HG03342 (cell line): ENCODE data around the gene COL5A2.
A peak's percentile ranks its signal among the peaks of the same experiment; 100 is the strongest.

Source experiments
- ATAC-seq: cut with Tn5 transposase; IDR thresholded peaks from one replicate; pipeline ENCODE4 v1.9.1; 2021; ENCODE audit warnings: mild to moderate bottlenecking, moderate library complexity; ENCODE audit not compliant: unreplicated experiment

Gene COL5A2

DNA sequence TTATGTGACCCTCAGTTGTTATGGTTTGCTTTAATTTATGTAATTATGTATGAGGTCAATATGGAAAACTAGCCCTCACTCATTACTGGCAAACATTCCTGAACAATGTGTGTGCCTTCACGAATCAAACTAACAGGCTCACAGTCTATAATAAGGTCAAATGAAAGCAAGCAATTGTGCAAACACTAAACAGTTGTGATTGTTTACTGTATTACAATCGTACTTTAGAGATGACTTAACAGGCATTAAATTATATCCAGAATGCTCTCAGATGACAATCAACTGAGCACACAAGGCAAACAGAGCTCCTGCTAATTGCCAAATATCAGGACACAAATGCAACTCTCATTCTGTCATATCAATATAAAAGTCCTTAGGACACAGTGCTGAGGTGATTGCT, 29.5 kb downstream of the COL5A2 start:
- no peak for ATAC-seq

DNA sequence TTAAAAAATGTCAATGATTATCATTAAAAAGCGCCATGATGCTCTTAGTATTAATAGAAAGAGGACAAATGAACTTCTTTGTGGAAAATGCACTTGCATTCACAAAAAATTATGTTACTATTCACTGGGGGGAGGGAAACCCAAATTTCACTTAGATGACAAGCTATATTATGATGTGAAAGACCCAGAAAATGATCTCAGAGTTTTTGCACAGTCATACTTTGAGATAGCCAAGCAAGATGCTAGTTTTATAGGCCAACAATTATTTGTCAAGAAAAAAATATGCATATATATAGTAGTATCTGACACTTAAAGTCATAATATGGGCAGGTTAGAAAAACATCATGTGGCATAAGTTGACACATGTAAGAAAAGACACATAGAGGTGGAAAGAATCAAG, 31.6 kb downstream of the COL5A2 start:
- ATAC-seq, result no peak

- no peak for ATAC-seq
Measured at GRCh38 chr2:189147361-189147760, 32.2 kb downstream of the COL5A2 start.

GRCh38 chr2:189146553-189146952, 33.0 kb downstream of the COL5A2 start:
- ATAC-seq, result no peak

- ATAC-seq, result no peak
Measured at GRCh38 chr2:189144700-189145211, 34.8 kb downstream of the COL5A2 start.

- ATAC-seq, result no peak
Measured at GRCh38 chr2:189143925-189144324, 35.6 kb downstream of the COL5A2 start.

GRCh38 chr2:189142893-189143759, 36.4 kb downstream of the COL5A2 start:
- ATAC-seq, result peak; percentile 99

- ATAC-seq, result no peak
Measured at GRCh38 chr2:189138800-189139199, 40.8 kb downstream of the COL5A2 start.

- no peak for ATAC-seq
Measured at GRCh38 chr2:189137519-189137918, 42.0 kb downstream of the COL5A2 start.

GRCh38 chr2:189134485-189134884, 45.1 kb downstream of the COL5A2 start:
- ATAC-seq, result no peak

DNA sequence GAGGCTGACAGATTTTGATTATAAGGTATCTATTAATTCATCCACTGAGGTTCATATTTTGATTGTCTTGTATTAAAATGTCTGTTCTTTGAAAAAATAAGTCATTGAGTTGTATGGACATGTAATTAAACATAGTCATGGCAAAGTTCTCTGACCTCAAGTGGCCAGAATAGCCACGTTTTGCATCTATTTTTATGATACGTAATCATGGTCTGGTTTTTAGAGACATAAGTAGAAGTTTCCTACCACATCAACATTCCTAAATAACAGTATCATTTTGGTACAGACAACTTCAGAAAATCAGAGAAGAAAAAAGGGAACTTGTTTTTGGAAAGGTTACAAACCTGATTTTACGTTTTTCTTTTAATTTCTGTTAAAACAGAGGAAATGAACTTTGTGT, 47.6 kb downstream of the COL5A2 start:
- no peak for ATAC-seq

- no peak for ATAC-seq
Measured at GRCh38 chr2:189129971-189130370, 49.6 kb downstream of the COL5A2 start.

DNA sequence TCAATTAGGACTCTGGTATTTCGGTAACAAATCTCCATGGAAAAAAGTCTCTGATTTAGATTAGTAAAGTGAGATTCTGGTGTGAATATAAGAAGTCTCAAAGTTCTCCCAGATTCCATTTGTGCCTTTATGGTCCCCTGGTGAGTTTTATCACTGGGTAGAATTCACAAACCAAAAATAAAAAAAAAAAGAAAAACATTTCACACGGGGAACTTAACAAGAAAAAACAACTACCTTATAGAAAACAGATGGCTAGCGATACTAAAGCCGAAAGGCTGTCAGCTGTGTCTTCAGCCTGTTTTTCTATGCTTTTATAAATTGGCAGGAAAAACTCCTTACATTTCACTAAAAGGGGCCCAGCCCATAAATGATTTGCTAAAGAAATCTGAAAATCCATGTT, 50.6 kb downstream of the COL5A2 start:
- no peak for ATAC-seq

DNA sequence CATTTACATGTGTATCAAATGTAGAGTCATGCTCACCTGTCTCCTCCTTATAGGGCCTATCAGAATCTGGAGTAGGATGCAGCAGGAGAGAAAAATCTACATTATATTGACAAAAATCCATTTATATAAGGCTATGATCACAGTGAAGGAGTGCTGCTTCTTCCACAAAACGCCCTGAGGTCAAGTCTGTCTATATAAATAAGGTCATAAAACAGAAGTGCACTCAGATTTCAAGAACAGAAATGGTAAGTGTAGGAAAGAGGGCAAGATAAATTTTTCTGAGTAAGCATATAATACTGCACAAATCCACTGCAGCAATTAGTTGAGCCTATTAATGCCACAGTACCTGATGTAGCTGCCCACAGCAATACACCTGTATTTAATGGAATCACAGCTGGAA, 51.8 kb downstream of the COL5A2 start:
- ATAC-seq, result no peak

DNA sequence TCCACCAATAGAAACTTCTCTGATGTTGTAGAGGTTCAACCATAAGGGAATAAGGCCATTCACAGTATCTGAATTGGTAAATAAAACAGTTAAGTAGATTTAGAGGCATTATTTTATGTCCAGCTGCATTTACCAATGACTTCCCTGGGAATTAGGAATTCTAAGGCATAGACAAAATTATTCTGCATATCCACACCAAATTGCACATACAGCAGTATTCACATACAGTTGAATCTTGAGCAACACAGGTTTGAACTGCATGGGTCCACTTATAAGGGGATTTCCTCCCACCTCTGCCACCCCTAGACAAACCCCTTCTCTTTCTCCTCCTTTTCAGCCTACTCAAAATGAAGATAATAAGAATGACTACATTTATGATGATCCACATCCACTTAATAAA, 54.4 kb downstream of the COL5A2 start:
- no peak for ATAC-seq

DNA sequence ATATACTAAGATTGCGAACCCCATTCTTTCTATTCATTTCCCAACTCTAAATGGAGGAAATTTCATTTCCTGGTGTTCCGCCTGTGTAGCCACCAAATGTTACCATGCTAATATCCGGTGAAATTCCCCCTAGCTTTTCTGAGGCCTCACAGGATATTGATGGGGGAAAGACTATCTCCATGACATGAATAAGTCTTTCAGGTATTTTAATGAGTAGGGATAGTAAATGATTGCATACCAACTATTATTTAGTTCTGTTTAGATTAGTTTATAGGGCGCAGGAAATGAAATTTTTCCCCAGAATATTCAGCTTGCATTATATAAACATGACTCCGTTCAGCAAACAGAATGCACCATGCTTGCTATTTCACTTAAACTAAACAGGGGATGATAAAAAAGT, 55.4 kb downstream of the COL5A2 start:
- no peak for ATAC-seq

DNA sequence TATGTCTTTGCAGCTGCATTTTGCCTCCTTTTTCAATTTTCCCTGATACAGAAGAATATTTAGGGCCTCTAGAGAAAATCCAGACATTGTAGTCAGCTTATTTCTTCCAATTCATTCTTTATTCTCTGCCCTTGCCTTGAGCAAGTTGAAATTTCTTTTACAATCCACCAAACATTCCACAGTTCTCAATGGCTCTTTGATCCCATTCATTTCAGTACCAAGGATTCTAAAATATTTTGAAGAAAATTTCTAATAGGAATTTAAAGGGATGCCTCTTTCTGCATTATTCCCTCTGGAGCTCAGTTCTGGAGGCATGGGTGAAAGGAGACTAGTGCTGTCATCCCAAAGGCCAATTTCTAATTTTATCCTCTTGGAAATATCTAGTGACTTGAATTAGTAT, 61.2 kb downstream of the COL5A2 start:
- ATAC-seq, result no peak

GRCh38 chr2:189116979-189117378, 62.6 kb downstream of the COL5A2 start:
- no peak for ATAC-seq

- ATAC-seq, result no peak
Measured at GRCh38 chr2:189116087-189116486, 63.5 kb downstream of the COL5A2 start.

GRCh38 chr2:189115126-189115525, 64.4 kb downstream of the COL5A2 start:
- ATAC-seq, result no peak

- ATAC-seq, result no peak
Measured at GRCh38 chr2:189113963-189114362, 65.6 kb downstream of the COL5A2 start.

DNA sequence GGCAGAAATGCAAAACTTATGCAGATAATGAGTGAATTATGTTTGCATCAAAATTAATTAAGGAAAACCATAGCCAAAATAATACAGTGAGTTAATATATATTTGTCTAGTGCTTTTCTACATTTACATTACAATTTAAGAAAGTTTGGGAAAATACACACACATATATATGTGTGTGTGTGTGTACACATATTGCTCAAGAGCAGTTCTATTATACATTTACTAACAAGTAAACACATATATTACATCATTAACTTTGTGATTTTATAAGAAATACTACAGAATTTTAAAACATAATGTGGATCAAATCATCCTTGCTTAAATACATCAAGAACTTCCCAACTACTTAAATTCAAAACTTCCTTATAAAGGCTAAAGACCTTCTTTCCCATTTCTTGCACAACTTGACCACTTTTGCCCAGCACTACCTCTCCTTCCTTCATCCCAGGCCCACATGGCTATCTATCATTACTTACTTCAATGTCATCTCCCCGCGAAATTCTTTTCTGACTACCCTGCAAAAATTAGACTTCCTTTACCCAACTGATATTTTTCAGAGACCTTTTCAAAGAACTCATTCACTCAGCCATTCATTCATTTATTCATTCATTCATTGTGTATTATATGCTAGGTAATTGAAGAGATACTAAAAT, 68.4 kb downstream of the COL5A2 start:
- no peak for ATAC-seq
